Measurements from ENCODE around the gene HS1BP3. TPM values are rescaled to one million over a fixed set of nuclear protein-coding genes. Genes with fewer than 3 reads are reported as not detected.

Gene HS1BP3
- total RNA-seq, 1 donor from 2014 or later: 16.6 TPM

GRCh38 chr2:20648206-20648605, 2.7 kb downstream of the HS1BP3 start:
- H3K4me3 ChIP-seq: no peak overlapping the region
- H3K27ac ChIP-seq (replicated peaks): no peak overlapping the region
- peaks cover 23% of the 10 kb centered on the region for H3K36me3 ChIP-seq
- no peak for DNase-seq
- H3K27me3 ChIP-seq (ENCODE audit: low read depth): no peaks in the 10 kb centered on the region
- H3K4me1 ChIP-seq: peaks cover 40% of the 10 kb centered on the region
- TF ChIP-seq CTCF (IDR thresholded peaks at IDR 0.05; ENCODE audit: borderline replicate concordance): no peak
- no peaks in the 10 kb centered on the region for H3K9me3 ChIP-seq (replicated peaks)
- intact Hi-C loops (cut with micrococcal nuclease): no loop called here

- no peak for DNase-seq
- intact Hi-C loops (cut with micrococcal nuclease): no loop called here
- Histone ChIP-seq H3K4me3 (no peak overlapping the region), H3K36me3 (peaks cover 28% of the 10 kb centered on the region), H3K27ac (replicated peaks) (no peak overlapping the region), H3K27me3 (ENCODE audit: low read depth) (no peaks in the 10 kb centered on the region), H3K9me3 (replicated peaks) (no peaks in the 10 kb centered on the region), H3K4me1 (peaks cover 44% of the 10 kb centered on the region)
- no peak for TF ChIP-seq CTCF (IDR thresholded peaks at IDR 0.05; ENCODE audit: borderline replicate concordance)
These were observed 3.2 kb downstream of the HS1BP3 start for GRCh38 chr2:20647738-20648137.

DNA sequence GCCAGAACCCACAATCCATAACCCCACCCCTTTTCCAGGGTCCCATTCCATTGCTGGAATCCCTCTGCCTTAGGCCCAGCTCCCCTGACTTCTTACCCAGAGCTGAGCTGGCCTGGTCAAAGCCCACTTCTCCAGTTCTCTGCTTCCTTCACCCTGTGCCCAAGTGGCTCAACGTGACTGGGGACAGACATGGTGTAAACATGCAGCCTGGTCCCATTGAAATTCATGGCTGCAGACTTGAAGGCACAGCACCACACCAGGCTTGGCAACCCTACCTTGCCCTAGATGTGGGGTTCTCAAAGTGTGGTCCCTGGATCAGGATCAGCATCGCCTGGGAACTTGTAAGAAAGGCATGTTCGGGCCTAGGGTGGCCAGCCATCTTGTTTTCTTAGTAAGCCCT, 3.7 kb downstream of the HS1BP3 start:
- H3K36me3 ChIP-seq: peaks cover 30% of the 10 kb centered on the region
- no peak overlapping the region for H3K4me3 ChIP-seq
- peaks cover 49% of the 10 kb centered on the region for H3K4me1 ChIP-seq
- TF ChIP-seq CTCF (IDR thresholded peaks at IDR 0.05; ENCODE audit: borderline replicate concordance): no peak
- no peak for DNase-seq
- H3K27ac ChIP-seq (replicated peaks): no peak overlapping the region
- H3K27me3 ChIP-seq (ENCODE audit: low read depth): no peaks in the 10 kb centered on the region
- intact Hi-C loops (cut with micrococcal nuclease): no loop called here
- no peaks in the 10 kb centered on the region for H3K9me3 ChIP-seq (replicated peaks)

DNA sequence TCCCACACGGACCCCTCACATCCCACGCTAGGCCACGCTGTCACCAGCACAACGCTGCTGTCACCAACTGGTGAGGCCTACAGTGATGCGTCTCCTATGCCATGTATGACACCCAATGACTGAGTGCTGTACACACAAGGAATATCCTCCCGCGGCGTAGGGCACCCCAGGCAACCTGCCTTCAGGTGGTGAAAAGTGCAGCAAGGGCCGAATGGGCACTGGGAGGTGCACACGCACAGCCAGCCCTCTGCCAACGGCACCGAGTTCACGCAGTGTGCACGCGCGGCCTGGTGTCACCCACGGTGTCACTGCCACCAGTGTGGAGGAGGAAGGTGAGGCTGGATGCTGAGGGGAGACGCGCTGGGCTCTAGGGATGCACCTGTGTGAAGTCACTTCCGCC, 4.5 kb downstream of the HS1BP3 start:
- Histone ChIP-seq H3K36me3 (peaks cover 30% of the 10 kb centered on the region), H3K4me3 (no peak overlapping the region), H3K4me1 (peaks cover 53% of the 10 kb centered on the region), H3K9me3 (replicated peaks) (no peaks in the 10 kb centered on the region), H3K27ac (replicated peaks) (no peak overlapping the region), H3K27me3 (ENCODE audit: low read depth) (no peaks in the 10 kb centered on the region)
- DNase-seq: peak; percentile 7
- intact Hi-C loops (cut with micrococcal nuclease): no loop called here
- no peak for TF ChIP-seq CTCF (IDR thresholded peaks at IDR 0.05; ENCODE audit: borderline replicate concordance)

- Histone ChIP-seq H3K27me3 (ENCODE audit: low read depth) (no peaks in the 10 kb centered on the region), H3K9me3 (replicated peaks) (no peaks in the 10 kb centered on the region), H3K36me3 (peaks cover 30% of the 10 kb centered on the region), H3K4me3 (no peak overlapping the region), H3K27ac (replicated peaks) (no peak overlapping the region), H3K4me1 (peaks cover 56% of the 10 kb centered on the region)
- no peak for TF ChIP-seq CTCF (IDR thresholded peaks at IDR 0.05; ENCODE audit: borderline replicate concordance)
- intact Hi-C loops (cut with micrococcal nuclease): no loop called here
- peak; percentile 10 for DNase-seq
These were observed 5.1 kb downstream of the HS1BP3 start for GRCh38 chr2:20645761-20646160.

- H3K4me1 ChIP-seq: peaks cover 56% of the 10 kb centered on the region
These were observed 5.6 kb downstream of the HS1BP3 start for GRCh38 chr2:20645301-20645701.

More at GRCh38 chr2:20645301-20645701, 5.6 kb downstream of the HS1BP3 start:
- H3K27me3 ChIP-seq (ENCODE audit: low read depth): no peaks in the 10 kb centered on the region
- peak; percentile 12 for DNase-seq
- no peak overlapping the region for H3K4me3 ChIP-seq
- no peak for TF ChIP-seq CTCF (IDR thresholded peaks at IDR 0.05; ENCODE audit: borderline replicate concordance)
- peaks cover 34% of the 10 kb centered on the region for H3K36me3 ChIP-seq
- intact Hi-C loops (cut with micrococcal nuclease): no loop called here
- H3K27ac ChIP-seq (replicated peaks): no peak overlapping the region
- no peaks in the 10 kb centered on the region for H3K9me3 ChIP-seq (replicated peaks)
